Stromal cell of bone marrow (primary cell): ENCODE measurements around the gene OR2AG1.
A peak's percentile ranks its signal among the peaks of the same experiment; 100 is the strongest.
"Not testable (repeated sequence)": the region's sequence is repeated elsewhere in the genome, so short reads cannot be mapped to it uniquely, and the experiment has no call there.

ENCODE experiments used
- DNase-seq: peaks from one replicate; pipeline ENCODE4 v3.0.0-alpha.2; 2012; ENCODE audit warnings: low read depth

Gene OR2AG1

DNA sequence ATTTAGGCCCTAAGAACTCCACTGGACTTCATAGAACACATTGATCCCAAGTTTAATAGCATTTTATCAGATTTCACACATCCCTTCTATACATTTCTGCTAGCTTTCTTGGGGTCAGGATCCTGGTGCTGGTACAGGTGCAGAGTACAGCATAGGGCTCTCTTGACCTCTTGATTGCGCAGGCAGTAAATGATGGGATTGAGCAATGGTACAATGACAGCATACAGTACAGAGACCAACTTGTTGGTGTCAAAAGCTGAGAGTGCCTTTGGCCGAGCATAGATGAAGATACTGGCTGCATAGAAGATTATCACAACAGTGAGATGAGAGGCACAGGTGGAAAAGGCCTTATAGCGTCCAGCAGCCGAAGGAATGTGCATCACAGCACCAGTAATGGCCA is 11.8 kb downstream of the OR2AG1 start:
- DNase-seq = no peak

DNA sequence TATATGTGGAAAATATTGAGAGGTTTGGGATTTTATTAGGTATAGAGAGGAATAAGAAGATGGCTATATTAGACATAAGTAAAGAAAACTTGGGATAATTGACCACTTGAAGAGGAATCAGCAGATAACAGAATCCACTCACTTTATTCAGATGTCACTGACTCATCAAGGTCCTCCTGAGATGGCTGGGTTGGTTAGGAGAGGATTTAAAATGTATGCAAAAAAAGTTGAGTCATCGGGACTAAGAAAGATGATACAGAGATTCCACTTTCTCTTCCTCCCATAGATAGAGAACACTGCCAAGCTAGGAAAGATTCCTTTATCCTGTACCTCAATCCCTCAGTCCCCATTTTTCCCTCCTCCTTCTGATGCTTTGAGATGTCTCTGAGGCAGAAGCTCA is 16.6 kb downstream of the OR2AG1 start, which contains the start of gene OR6A2:
OR6A2 (minus strand) TSS at position 288 of the 400 bp plus-strand sequence. CDS start 3,981 bp downstream, outside the sequence.
- peak; percentile 0 for DNase-seq

DNA sequence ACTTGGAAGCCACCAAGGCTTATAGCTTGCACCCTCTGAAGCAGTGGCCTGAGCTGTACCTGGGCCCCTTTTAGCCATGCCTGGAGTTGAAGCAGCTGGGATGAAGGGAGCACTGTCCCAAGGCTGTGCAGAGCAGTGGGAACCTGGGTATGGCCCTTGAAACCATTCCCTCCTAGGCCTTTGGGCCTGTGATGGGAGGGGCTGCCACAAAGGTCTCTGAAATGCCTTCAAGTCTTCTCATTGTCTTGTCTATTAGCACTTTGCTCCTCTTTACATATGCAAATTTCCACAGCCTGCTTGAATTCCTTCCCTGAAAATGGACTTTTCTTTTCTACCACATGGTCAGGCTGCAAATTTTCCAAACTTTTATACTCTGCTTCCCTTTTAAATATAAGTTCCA is 18.3 kb downstream of the OR2AG1 start:
- not testable (repeated sequence) for DNase-seq

DNA sequence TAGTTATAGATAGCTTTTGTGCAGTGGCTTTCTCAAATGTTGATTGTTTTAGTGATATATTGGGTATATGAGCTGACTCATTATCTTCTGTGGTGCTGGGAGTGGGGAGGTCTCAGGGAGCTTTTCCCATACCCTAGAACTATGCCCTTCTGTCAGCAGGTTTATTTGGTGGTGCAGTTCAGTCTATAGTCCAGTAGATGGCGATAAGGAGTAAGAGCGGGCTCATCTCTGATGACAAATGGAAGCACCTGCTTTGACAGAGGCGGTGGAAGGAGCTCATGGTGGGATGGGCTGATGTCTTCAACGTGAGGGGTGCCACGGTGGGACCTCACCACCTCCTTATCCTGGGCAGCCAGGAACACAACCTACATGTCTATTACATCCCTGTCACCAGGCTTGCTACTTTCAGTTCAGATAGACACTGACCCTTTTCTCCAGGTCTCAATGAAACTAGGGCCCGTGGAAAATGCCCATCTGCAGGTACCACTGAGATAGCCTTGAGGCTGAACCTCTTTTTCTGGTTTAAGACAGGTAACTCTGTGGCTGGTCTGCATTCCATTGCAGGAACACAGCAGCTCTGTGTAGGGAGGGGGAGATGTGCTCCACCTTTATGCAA is 29.7 kb downstream of the OR2AG1 start:
- DNase-seq = peak; percentile 7

DNA sequence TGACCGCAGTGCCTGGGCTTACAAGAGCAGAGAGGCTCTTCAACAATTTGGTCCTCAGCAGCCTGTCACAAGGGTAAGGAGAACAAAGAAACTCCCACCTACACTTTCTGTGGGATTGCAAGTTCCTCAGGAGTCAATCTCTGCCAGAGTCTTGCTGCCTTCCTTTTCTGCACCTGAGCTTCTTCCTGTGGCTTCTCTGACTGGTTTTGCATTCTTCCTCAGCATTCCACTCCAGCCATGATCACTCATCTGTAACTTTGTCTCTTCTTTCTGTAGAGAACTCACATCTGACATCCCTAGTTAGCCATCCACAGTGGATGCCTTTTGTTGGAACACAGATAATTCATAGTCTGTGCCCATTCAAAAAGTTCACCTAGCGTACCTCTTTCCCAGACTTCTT is 30.8 kb downstream of the OR2AG1 start:
- DNase-seq = no peak

DNA sequence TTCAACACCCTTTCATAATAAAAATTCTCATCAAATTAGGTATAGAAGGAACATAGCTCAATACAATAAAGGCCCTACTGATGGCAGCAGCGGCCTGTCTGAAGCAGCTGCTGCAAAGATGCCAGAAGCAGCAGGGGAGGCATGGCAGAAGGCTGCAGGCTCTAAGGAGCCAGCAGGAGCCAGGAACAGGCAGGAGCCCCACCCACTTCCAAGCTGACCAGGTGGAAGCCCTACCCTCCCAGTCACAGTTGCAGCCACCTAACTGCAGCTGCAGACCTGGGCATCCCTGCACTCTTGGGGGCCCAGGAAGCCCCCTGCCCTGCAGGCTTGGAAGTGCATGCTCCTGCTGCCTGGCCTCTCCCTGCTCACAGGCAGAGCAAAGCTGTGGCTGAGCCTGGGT is 34.9 kb downstream of the OR2AG1 start:
- no peak for DNase-seq

DNA sequence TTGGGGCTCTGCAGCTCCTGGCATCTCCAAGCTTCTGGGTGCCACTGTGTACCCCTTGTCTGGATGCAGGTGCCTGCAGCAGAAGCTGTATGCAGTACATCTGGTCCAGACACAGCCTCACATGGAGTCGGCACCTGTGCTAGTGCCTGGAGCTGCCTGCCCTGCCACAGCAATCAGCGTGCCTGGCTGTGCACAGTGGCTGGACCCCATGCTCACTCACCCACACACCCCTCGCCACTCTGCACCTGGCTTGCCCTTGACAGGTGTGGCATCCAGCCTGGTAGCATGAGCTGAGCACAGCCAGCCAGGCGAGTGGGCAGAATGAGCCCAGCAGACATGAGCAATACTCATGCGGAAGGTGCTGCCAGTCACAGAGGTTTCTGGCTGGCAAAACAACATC is 36.1 kb downstream of the OR2AG1 start:
- no peak for DNase-seq

DNA sequence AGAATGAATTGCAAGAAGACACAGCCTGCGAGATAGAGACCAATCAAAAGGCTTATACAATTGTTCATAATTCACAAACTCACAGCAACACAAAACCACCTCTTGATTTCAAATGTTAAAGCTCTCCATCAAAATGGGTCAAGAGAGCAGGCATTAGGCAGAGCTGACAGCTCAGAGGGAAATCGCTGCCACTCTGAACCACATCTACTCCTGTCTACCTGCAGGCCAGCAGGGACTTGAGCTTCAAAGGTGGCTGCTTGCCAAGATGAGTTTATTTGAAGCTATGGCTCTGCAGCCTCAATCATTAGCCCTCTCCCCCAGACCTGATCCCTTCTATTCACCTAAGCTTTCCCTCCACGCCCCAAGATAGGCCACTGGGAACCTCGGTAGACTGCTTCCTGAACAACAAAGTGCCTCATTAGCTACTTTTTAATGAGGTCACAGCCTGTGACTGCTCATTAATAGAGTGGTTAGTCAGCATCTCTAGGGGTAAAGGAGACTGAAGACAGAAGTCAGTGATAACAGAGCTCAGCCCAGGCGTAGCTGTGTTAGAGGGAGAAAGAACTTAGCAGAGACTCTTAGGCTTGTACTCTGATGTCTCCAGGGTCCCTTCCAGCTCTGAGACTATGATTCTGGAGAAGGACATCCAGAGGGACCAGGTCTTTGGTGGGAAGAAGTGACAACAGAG is 41.5 kb downstream of the OR2AG1 start:
- DNase-seq = no peak

DNA sequence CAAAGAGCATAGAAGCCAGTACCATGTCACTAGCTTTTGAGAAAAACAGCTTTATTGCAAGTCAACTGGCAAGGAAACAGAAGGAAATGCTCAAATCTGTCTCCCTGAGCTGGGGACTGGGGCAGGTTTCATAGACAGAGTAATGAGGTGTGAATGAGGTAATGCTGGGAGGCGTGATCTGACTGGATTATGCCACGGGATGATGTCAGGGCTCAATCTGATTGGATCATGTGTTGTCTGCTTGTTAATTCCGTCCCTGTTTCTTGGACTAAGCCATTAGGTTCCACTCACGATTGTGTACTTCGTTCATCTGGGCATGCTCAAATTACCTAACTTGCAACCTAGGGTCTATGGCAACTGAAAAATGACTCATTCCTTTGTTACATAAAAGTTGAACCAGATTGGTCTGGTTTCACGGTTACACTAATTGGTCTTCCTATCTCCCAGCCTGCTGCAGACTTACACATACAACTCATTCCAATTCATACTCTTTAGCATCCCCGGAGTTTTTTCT is 42.5 kb downstream of the OR2AG1 start:
- DNase-seq = no peak

DNA sequence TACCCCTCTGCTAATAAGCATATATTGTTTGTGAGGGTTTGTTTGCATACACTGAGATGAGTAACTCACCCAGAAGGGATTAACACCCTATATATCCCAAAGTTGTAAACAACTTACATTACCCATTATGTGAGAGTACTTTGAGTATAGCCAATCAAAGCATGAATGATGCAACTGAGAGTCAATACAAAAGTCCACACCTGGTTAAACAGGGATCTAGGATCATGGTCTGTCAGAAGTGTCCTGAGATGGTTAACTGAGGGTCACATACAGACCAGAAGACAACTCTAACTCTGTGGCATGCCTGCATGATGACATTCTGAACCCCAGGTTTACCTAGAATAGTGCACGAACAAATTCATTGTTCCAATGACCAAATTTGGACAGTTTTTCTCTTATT is 45.3 kb downstream of the OR2AG1 start:
- no peak for DNase-seq

DNA sequence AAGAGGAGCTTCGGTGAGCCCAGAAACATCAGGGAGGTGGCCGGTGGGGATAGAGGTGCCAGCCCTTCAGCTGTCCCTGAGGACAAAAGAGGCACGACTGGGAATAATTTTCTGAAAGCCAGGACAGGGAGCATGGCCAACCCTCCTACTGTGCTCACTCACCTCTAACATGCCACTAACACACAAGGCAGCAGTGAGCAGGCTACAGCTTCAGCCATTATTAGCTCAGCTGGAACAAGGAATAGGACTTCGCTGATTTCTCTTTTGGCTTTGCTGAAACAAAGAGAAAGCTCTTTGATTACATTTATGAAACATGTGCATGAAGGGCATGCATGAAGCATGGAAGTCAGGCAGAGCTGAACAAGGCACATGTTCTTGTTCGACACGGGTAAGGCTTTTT is 50.5 kb downstream of the OR2AG1 start:
- DNase-seq = no peak

DNA sequence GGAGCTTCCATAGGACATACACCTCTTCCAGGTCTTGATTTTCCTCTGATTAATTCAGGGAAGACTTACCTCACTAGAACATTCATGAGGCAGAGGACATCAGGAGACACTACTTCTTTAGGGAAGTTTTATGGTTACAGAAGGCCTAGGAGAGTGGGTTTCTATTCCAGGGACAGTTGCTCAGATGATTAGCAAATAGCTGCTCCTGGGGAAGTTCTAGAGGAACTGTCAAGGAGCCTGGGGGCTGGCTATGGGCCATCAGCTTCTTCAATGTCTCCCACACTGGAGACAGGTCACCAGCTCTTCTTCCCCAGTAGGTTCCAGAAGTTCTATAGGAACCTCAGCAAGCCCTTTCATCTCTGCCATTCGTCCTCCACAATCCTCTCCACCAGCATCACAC is 51.2 kb downstream of the OR2AG1 start:
- DNase-seq = no peak
